HCT116 (cell line): ENCODE results near the gene TCF12.

Source experiments
- CEBPB ChIP-seq: IDR thresholded peaks from 2 replicates; pipeline ENCODE4 v1.6.1; 2012; ENCODE audit warnings: low read depth
- EGR1 ChIP-seq: IDR thresholded peaks from 2 replicates; pipeline ENCODE4 v1.6.1; 2012; ENCODE audit warnings: low read depth
- POLR2A ChIP-seq: IDR thresholded peaks from 2 replicates; pipeline ENCODE4 v1.7.0; 2011; ENCODE audit warnings: borderline replicate concordance; ENCODE audit not compliant: insufficient read depth, insufficient read length; ENCODE audit errors: extremely low read depth
- POLR2AphosphoS5 ChIP-seq: IDR thresholded peaks from 2 replicates; pipeline ENCODE4 v1.6.1; 2011; ENCODE audit warnings: mild to moderate bottlenecking, low read depth, low read length, moderate library complexity
- SRF ChIP-seq: IDR thresholded peaks from 2 replicates; pipeline ENCODE4 v1.6.1; 2012; ENCODE audit warnings: low read depth
- TCF7L2 ChIP-seq: IDR thresholded peaks from 2 replicates; pipeline ENCODE4 v1.7.0; 2011; ENCODE audit warnings: borderline replicate concordance, inconsistent platforms; ENCODE audit not compliant: insufficient read depth, insufficient read length; ENCODE audit errors: extremely low read depth
- TF ChIP-seq, protein P1 (sequence below): IDR thresholded peaks from 2 replicates; pipeline ENCODE4 v1.6.1; 2012; ENCODE audit warnings: low read depth
- TF ChIP-seq, protein P2 (sequence below): IDR thresholded peaks from 2 replicates; pipeline ENCODE4 v1.6.1; 2011; ENCODE audit warnings: mild to moderate bottlenecking, low read length, moderate library complexity; ENCODE audit not compliant: insufficient replicate concordance; ENCODE audit errors: extremely low read depth
- TF ChIP-seq, protein P3 (sequence below), 3 experiments: fragments of 200-600 bp in 1 of 3; sonication (generic) in 1 of 3; IDR thresholded peaks in 2 of 3; conservative IDR thresholded peaks in 1 of 3; 2 replicates each; pipeline ENCODE4 v1.5.1; 2012 to 2017; ENCODE audit warnings: low read depth in 2 of 3, low read length in 2 of 3, antibody characterized with exemption in 1 of 3, borderline replicate concordance in 1 of 3, control low read depth in 1 of 3, mild to moderate bottlenecking in 1 of 3, mixed read lengths in 1 of 3, mixed run types in 1 of 3, moderate library complexity in 1 of 3; ENCODE audit not compliant: insufficient read depth in 1 of 3

DNA sequence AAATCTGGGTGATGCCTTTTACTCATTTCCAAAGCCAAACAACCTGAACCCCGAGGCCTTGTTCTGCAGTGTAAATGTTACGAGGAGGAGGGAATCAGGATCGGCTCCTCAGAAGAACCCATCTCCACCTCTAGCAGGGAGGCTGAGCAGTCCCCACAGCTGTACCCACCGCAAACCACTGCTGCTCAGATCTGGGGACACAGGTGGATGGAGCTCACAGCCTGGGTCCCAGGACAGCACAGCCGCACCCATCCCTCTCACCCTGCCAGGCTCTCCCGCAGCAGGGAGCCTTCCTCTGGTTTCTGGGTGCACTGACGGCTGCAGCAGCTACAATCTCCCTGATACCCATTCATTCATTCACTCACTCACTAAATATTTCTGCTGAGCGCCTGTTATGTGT lies 413.9 kb downstream of the TCF12 start:
- TF ChIP-seq, protein P1, sequence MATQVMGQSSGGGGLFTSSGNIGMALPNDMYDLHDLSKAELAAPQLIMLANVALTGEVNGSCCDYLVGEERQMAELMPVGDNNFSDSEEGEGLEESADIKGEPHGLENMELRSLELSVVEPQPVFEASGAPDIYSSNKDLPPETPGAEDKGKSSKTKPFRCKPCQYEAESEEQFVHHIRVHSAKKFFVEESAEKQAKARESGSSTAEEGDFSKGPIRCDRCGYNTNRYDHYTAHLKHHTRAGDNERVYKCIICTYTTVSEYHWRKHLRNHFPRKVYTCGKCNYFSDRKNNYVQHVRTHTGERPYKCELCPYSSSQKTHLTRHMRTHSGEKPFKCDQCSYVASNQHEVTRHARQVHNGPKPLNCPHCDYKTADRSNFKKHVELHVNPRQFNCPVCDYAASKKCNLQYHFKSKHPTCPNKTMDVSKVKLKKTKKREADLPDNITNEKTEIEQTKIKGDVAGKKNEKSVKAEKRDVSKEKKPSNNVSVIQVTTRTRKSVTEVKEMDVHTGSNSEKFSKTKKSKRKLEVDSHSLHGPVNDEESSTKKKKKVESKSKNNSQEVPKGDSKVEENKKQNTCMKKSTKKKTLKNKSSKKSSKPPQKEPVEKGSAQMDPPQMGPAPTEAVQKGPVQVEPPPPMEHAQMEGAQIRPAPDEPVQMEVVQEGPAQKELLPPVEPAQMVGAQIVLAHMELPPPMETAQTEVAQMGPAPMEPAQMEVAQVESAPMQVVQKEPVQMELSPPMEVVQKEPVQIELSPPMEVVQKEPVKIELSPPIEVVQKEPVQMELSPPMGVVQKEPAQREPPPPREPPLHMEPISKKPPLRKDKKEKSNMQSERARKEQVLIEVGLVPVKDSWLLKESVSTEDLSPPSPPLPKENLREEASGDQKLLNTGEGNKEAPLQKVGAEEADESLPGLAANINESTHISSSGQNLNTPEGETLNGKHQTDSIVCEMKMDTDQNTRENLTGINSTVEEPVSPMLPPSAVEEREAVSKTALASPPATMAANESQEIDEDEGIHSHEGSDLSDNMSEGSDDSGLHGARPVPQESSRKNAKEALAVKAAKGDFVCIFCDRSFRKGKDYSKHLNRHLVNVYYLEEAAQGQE, result no peak
- TF ChIP-seq TCF7L2 (no peak), SRF (no peak), POLR2AphosphoS5 (no peak), CEBPB (no peak), POLR2A (no peak), EGR1 (no peak)
- TF ChIP-seq, protein P2, sequence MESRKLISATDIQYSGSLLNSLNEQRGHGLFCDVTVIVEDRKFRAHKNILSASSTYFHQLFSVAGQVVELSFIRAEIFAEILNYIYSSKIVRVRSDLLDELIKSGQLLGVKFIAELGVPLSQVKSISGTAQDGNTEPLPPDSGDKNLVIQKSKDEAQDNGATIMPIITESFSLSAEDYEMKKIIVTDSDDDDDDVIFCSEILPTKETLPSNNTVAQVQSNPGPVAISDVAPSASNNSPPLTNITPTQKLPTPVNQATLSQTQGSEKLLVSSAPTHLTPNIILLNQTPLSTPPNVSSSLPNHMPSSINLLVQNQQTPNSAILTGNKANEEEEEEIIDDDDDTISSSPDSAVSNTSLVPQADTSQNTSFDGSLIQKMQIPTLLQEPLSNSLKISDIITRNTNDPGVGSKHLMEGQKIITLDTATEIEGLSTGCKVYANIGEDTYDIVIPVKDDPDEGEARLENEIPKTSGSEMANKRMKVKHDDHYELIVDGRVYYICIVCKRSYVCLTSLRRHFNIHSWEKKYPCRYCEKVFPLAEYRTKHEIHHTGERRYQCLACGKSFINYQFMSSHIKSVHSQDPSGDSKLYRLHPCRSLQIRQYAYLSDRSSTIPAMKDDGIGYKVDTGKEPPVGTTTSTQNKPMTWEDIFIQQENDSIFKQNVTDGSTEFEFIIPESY, result no peak
- TF ChIP-seq, protein P3, sequence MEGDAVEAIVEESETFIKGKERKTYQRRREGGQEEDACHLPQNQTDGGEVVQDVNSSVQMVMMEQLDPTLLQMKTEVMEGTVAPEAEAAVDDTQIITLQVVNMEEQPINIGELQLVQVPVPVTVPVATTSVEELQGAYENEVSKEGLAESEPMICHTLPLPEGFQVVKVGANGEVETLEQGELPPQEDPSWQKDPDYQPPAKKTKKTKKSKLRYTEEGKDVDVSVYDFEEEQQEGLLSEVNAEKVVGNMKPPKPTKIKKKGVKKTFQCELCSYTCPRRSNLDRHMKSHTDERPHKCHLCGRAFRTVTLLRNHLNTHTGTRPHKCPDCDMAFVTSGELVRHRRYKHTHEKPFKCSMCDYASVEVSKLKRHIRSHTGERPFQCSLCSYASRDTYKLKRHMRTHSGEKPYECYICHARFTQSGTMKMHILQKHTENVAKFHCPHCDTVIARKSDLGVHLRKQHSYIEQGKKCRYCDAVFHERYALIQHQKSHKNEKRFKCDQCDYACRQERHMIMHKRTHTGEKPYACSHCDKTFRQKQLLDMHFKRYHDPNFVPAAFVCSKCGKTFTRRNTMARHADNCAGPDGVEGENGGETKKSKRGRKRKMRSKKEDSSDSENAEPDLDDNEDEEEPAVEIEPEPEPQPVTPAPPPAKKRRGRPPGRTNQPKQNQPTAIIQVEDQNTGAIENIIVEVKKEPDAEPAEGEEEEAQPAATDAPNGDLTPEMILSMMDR (IDR thresholded peaks at IDR 0.05 in 2 of 3, conservative IDR thresholded peaks at IDR 0.05 in 1 of 3; ENCODE audit: borderline replicate concordance in 1 of 3, insufficient read depth in 1 of 3, low read depth in 2 of 3, low read length in 2 of 3), result no peak
